K562 (cell line): ENCODE results near the gene FAM234B. TPM values are rescaled to one million over a fixed set of nuclear protein-coding genes. Genes with fewer than 3 reads are reported as not detected.

Experiments
- ATAC-seq: fragments of 200-7000 bp; cut with Tn5 transposase; 3 replicates; pipeline ENCODE4 v1.9.1; 2020; ENCODE audit warnings: moderate library complexity
- BruUV-seq: library from RNA; stranded (reverse); fragments of 400-500 nt; replicated peaks from 2 replicates; lab custom pipeline; 2021; lab: Mats Ljungman, UMichigan
- CTCF ChIA-PET: fragments of 300-600 bp; formaldehyde crosslinking; extraction: SDS; loops from one replicate; lab custom pipeline; 2021; ENCODE audit warnings: low intra/inter-chr PET ratio; lab: Yijun Ruan, JAX
- POLR2A ChIA-PET: fragments of 300-600, 350-650 bp; sonication (Branson Sonifier 250); formaldehyde crosslinking; extraction: SDS; loops from one replicate; lab custom pipeline; 2021; ENCODE audit warnings: antibody characterized with exemption, inconsistent platforms; lab: Yijun Ruan, JAX
- DNase-seq, 4 experiments: peaks; one replicate each; pipeline versions ENCODE4 v3.0.0 to v3.0.0-alpha.2; 2011 to 2018; ENCODE audit warnings: low spot score in 3 of 4, mixed read lengths in 3 of 4; ENCODE audit errors: extremely low read depth in 1 of 4
- FAIRE-seq: peaks from 2 replicates; lab custom pipeline; 2011; peaks lifted over from hg19 to GRCh38; lab: Jason Lieb, UNC
- H2AFZ ChIP-seq: 2 replicates; pipeline ENCODE4 v1.6.0; 2011; ENCODE audit warnings: low read depth, low read length, control low read depth, inconsistent platforms
- H3K27ac ChIP-seq: fragments of 200-600 bp; 3 replicates; pipeline ENCODE4 v1.8.0; 2011; ENCODE audit warnings: low read depth, mild to moderate bottlenecking, control low read depth, inconsistent platforms, low read length, moderate library complexity, mixed read lengths; ENCODE audit errors: extremely low read depth
- H3K27me3 ChIP-seq, 2 experiments: fragments of 300-600 bp in 1 of 2; 2 replicates in 1 of 2; 3 replicates in 1 of 2; pipeline versions ENCODE4 v1.6.0 to v1.8.0; 2011; ENCODE audit warnings: inconsistent platforms in 2 of 2, low read length in 2 of 2, mild to moderate bottlenecking in 1 of 2, mixed read lengths in 1 of 2, moderate library complexity in 1 of 2; ENCODE audit not compliant: control insufficient read depth in 2 of 2, insufficient read depth in 2 of 2
- H3K36me3 ChIP-seq: fragments of 300-600 bp; 3 replicates; pipeline ENCODE4 v1.8.0; 2011; ENCODE audit warnings: mild to moderate bottlenecking, low read length, inconsistent platforms; ENCODE audit not compliant: control insufficient read depth, insufficient read depth
- H3K4me1 ChIP-seq, 2 experiments: fragments of 200-600 bp in 1 of 2; replicated peaks in 1 of 2; 2 replicates in 1 of 2; 3 replicates in 1 of 2; pipeline versions ENCODE4 v1.5.1 to v1.8.0; 2011; ENCODE audit warnings: inconsistent platforms in 2 of 2, low read length in 2 of 2, mild to moderate bottlenecking in 1 of 2, mixed read lengths in 1 of 2, moderate library complexity in 1 of 2; ENCODE audit not compliant: control insufficient read depth in 2 of 2, insufficient read depth in 2 of 2
- H3K4me2 ChIP-seq: 2 replicates; pipeline ENCODE4 v1.6.1; 2011; ENCODE audit warnings: low read length, control low read depth, inconsistent platforms, mixed read lengths; ENCODE audit not compliant: insufficient read depth
- H3K4me3 ChIP-seq: fragments of 200-600 bp; sonication (generic), shearing (Covaris generic); 2 replicates; pipeline ENCODE4 v1.5.1; 2016; ENCODE audit warnings: control low read depth, inconsistent platforms
- H3K79me2 ChIP-seq: fragments of 200-600 bp; 3 replicates; pipeline ENCODE4 v1.8.0; 2011; ENCODE audit warnings: low read length, inconsistent platforms; ENCODE audit not compliant: control insufficient read depth, insufficient read depth
- H3K9ac ChIP-seq, 2 experiments: 2 replicates each; pipeline versions ENCODE4 v1.6.0 to v1.6.1; 2011; ENCODE audit warnings: low read depth in 2 of 2, low read length in 2 of 2, control low read depth in 1 of 2, inconsistent platforms in 1 of 2, mild to moderate bottlenecking in 1 of 2, mixed read lengths in 1 of 2; ENCODE audit not compliant: insufficient read depth in 1 of 2
- H3K9me1 ChIP-seq: one replicate; pipeline ENCODE4 v1.6.0; 2011; ENCODE audit warnings: inconsistent platforms, mild to moderate bottlenecking, low read length, moderate library complexity; ENCODE audit not compliant: control insufficient read depth, insufficient read depth
- H3K9me3 ChIP-seq: replicated peaks from 2 replicates; pipeline ENCODE4 v1.5.1; 2011; ENCODE audit warnings: low read depth, low read length, inconsistent platforms; ENCODE audit not compliant: control insufficient read depth, insufficient read depth
- H4K20me1 ChIP-seq: replicated peaks from 2 replicates; pipeline ENCODE4 v1.6.1; 2011; ENCODE audit warnings: low read length, inconsistent platforms, mixed read lengths; ENCODE audit not compliant: control insufficient read depth, insufficient read depth
- ASH1L ChIP-seq: fragments of 450-650 bp; IDR thresholded peaks from 2 replicates; pipeline ENCODE4 v1.6.1; 2018; ENCODE audit warnings: borderline replicate concordance, mild to moderate bottlenecking, low read depth; ENCODE audit not compliant: partially characterized antibody
- BCL6 ChIP-seq: fragments of 250-450 bp; sonication (Bioruptor Pico); IDR thresholded peaks from 2 replicates; pipeline ENCODE4 v1.4.0; 2020
- BRF2 ChIP-seq: IDR thresholded peaks from 3 replicates; pipeline ENCODE4 v1.6.1; 2011; ENCODE audit warnings: borderline replicate concordance, mild to moderate bottlenecking; ENCODE audit not compliant: insufficient read length, insufficient read depth
- CTCFL ChIP-seq: IDR thresholded peaks from 2 replicates; pipeline ENCODE4 v1.6.1; 2011; ENCODE audit warnings: borderline replicate concordance, low read depth, mild to moderate bottlenecking, moderate library complexity, low read length; ENCODE audit not compliant: insufficient read depth, poor library complexity, severe bottlenecking
- FOXP1 ChIP-seq: sonication (generic); formaldehyde crosslinking; IDR thresholded peaks from 2 replicates; pipeline ENCODE4 v1.8.0; 2022; ENCODE audit warnings: mild to moderate bottlenecking, missing genetic modification reagents
- JUND ChIP-seq, 2 experiments: IDR thresholded peaks; 2 replicates in 1 of 2; 3 replicates in 1 of 2; pipeline ENCODE4 v1.6.1; 2011; ENCODE audit warnings: borderline replicate concordance in 2 of 2, low read depth in 2 of 2, low read length in 2 of 2, improper control_type of control experiment in 1 of 2, missing biosample characterization in 1 of 2, missing genetic modification characterization in 1 of 2, missing genetic modification reagents in 1 of 2
- MCM7 ChIP-seq, 2 experiments: fragments of 450-650 bp; IDR thresholded peaks; 2 replicates each; pipeline ENCODE4 v1.6.1; 2016 to 2018
- RFX5 ChIP-seq: IDR thresholded peaks from 2 replicates; pipeline ENCODE4 v1.6.1; 2011; ENCODE audit warnings: low read depth, mild to moderate bottlenecking, improper control_type of control experiment, low read length
- RNF219 ChIP-seq: fragments of 250-450 bp; sonication (Bioruptor Pico); IDR thresholded peaks from 2 replicates; pipeline ENCODE4 v1.5.0; 2022; ENCODE audit warnings: mild to moderate bottlenecking
- ZMIZ1 ChIP-seq, 2 experiments: fragments of 150-350 bp in 1 of 2; IDR thresholded peaks; 2 replicates each; pipeline ENCODE4 v1.6.1; 2012 to 2016; ENCODE audit warnings: low read depth in 2 of 2, low read length in 2 of 2, mild to moderate bottlenecking in 1 of 2, moderate library complexity in 1 of 2
- ZNF695 ChIP-seq: fragments of 450-650 bp; formaldehyde crosslinking; IDR thresholded peaks from 2 replicates; pipeline ENCODE4 v1.4.0; 2020; ENCODE audit warnings: mild to moderate bottlenecking, moderate library complexity
- WGBS: fragments of 100-300 bp; shearing (Covaris generic); methylation state at CpG from one replicate; pipeline ENCODE4 v1.1.6; 2016; ENCODE audit warnings: low coverage, mixed read lengths; ENCODE audit not compliant: insufficient coverage; ENCODE audit errors: missing lambda C conversion rate; 5-methylcytosine and 5-hydroxymethylcytosine counted together
- in situ Hi-C: fragments of 300-500 bp; cut with MboI; formaldehyde crosslinking; loops from 4 replicates; pipeline ENCODE4 v1.15.0; 2018; ENCODE audit warnings: inconsistent platforms, mixed read lengths
- intact Hi-C: fragments of 100-400 bp; cut with micrococcal nuclease; formaldehyde crosslinking; loops from 2 replicates; pipeline ENCODE4 v1.14.2; 2022
- polyA plus RNA-seq, 8 experiments: library from polyadenylated mRNA; depleted of rRNA in 4 of 8; stranded (reverse) in 5 of 8; unstranded in 3 of 8; fragments of >200 nt; fragmentation: Nextera tagmentation in 2 of 8; fragmentation: Illumina TruSeq in 1 of 8; extraction: Ambion mirVana in 2 of 8; extraction: Trizol in 1 of 8; gene quantifications; 2 replicates each; pipeline versions ENCODE4 v1.2.1 to v1.2.3, GENCODE V29; 2011 to 2014; ENCODE audit warnings: inconsistent platforms in 1 of 8, missing spikeins in 1 of 8
- total RNA-seq, 7 experiments: library from RNA; depleted of rRNA in 6 of 7; stranded (reverse); fragments of >200 nt in 6 of 7; fragmentation: Illumina TruSeq in 2 of 7; extraction: Trizol in 2 of 7; gene quantifications; 2 replicates each; pipeline versions ENCODE4 v1.2.1 to v1.2.3, GENCODE V29; 2011 to 2021; ENCODE audit warnings: low replicate concordance in 1 of 7

Gene FAM234B
- total and polyA plus RNA-seq, 9 of the 15 experiments (the other 6 are each of a cell fraction or from before 2014, with no cell fraction given) = 1.00 to 4.3 (median 2.0) TPM

- no TSS peak for BruUV-seq
- H3K9me1 ChIP-seq = no peaks in the 10 kb centered on the region
- no peak overlapping the region for H3K4me3 ChIP-seq
- POLR2A ChIA-PET = interaction anchor here (0.6 kb wide), 1 partner anchor 41 kb away, joined by 4 read pairs; no protein-coding TSS in a partner anchor
- 21% methylated on average over 1 of the region's 1 CpG for WGBS
- no peaks in the 10 kb centered on the region for H4K20me1 ChIP-seq
- no peak overlapping the region for H2AFZ ChIP-seq
- H3K9ac ChIP-seq = no peak overlapping the region
- no peaks in the 10 kb centered on the region for H3K79me2 ChIP-seq
- no peak overlapping the region for H3K27ac ChIP-seq
- no peaks in the 10 kb centered on the region for H3K27me3 ChIP-seq
- H3K4me1 ChIP-seq = peaks cover 0 to 10% of the 10 kb centered on the region in 2 experiments; a peak in 3 of 5 replicates
- in situ Hi-C loops (no loop called here), intact Hi-C loops (no loop called here)
- DNase-seq = no peak
- H3K9me3 ChIP-seq = no peaks in the 10 kb centered on the region
- H3K36me3 ChIP-seq = no peaks in the 10 kb centered on the region
- no peak overlapping the region for H3K4me2 ChIP-seq
- no peak for FAIRE-seq
- CTCF ChIA-PET = no interaction called here
- ATAC-seq = no peak
- TF ChIP-seq BRF2 (no peak), ZNF695 (CRISPR knock-in tag) (no peak), FOXP1 (CRISPR knock-in tag) (no peak), BCL6 (CRISPR knock-in tag) (no peak), JUND (IDR thresholded peaks at IDR 0.05; ENCODE audit: borderline replicate concordance, low read depth, low read length) (no peak), JUND (tag; IDR thresholded peaks at IDR 0.05; ENCODE audit: borderline replicate concordance, low read depth, low read length) (no peak), CTCFL (no peak), ZMIZ1 (IDR thresholded peaks at IDR 0.05; ENCODE audit: low read depth in 2 of 2, low read length in 2 of 2) (no peak), ASH1L (no peak), MCM7 (IDR thresholded peaks at IDR 0.05) (no peak), RFX5 (no peak), RNF219 (no peak)
Observed at GRCh38 chr12:13046964-13047363, 2.8 kb downstream of the FAM234B start.
